Astrocyte (in vitro differentiated cells and primary cell): ENCODE data around the gene CFAP43. TPM values are rescaled to one million over a fixed set of nuclear protein-coding genes. Genes with fewer than 3 reads are reported as not detected.

Source experiments
- DNase-seq: peaks from one replicate; pipeline ENCODE4 v3.0.0-alpha.2; 2010; ENCODE audit warnings: low read depth
- FAIRE-seq: peaks from 2 replicates; lab custom pipeline; 2011; peaks lifted over from hg19 to GRCh38; lab: Jason Lieb, UNC
- H2AFZ ChIP-seq: 2 replicates; pipeline ENCODE4 v1.6.0; 2012; ENCODE audit warnings: low read depth, low read length, inconsistent platforms
- H3K27ac ChIP-seq: 2 replicates; pipeline ENCODE4 v1.5.1; 2011; ENCODE audit warnings: low read depth, low read length, inconsistent platforms
- H3K27me3 ChIP-seq: 2 replicates; pipeline ENCODE4 v1.6.0; 2011; ENCODE audit warnings: low read length, inconsistent platforms; ENCODE audit not compliant: insufficient read depth
- H3K36me3 ChIP-seq: 2 replicates; pipeline ENCODE4 v1.5.1; 2011; ENCODE audit warnings: low read length, inconsistent platforms; ENCODE audit not compliant: insufficient read depth
- H3K4me1 ChIP-seq: 2 replicates; pipeline ENCODE4 v1.5.1; 2011; ENCODE audit warnings: low read length, inconsistent platforms; ENCODE audit not compliant: insufficient read depth
- H3K4me2 ChIP-seq: 2 replicates; pipeline ENCODE4 v1.6.0; 2012; ENCODE audit warnings: low read length, inconsistent platforms
- H3K4me3 ChIP-seq: 2 replicates; pipeline ENCODE4 v1.5.1; 2011; ENCODE audit warnings: low read depth, mild to moderate bottlenecking, low read length, inconsistent platforms; ENCODE audit not compliant: insufficient read depth
- H3K79me2 ChIP-seq: 2 replicates; pipeline ENCODE4 v1.6.0; 2012; ENCODE audit warnings: mild to moderate bottlenecking, low read length, inconsistent platforms; ENCODE audit not compliant: insufficient read depth
- H3K9ac ChIP-seq: 2 replicates; pipeline ENCODE4 v1.6.0; 2012; ENCODE audit warnings: mild to moderate bottlenecking, low read length, inconsistent platforms
- H3K9me3 ChIP-seq: 2 replicates; pipeline ENCODE4 v1.5.1; 2012; ENCODE audit warnings: low read depth, mild to moderate bottlenecking, low read length, inconsistent platforms; ENCODE audit not compliant: insufficient read depth
- H4K20me1 ChIP-seq: 2 replicates; pipeline ENCODE4 v1.6.0; 2012; ENCODE audit warnings: low read length, inconsistent platforms; ENCODE audit not compliant: insufficient read depth
- H3K27ac Mint-ChIP-seq: one replicate; pipeline ENCODE4 v1.8.0; 2021; ENCODE audit warnings: mild to moderate bottlenecking, mixed read lengths; ENCODE audit not compliant: unreplicated experiment
- H3K27me3 Mint-ChIP-seq: one replicate; pipeline ENCODE4 v1.8.0; 2021; ENCODE audit warnings: low read depth, mixed read lengths; ENCODE audit not compliant: unreplicated experiment
- H3K36me3 Mint-ChIP-seq: one replicate; pipeline ENCODE4 v1.8.0; 2021; ENCODE audit warnings: low read depth, mixed read lengths; ENCODE audit not compliant: unreplicated experiment
- H3K4me1 Mint-ChIP-seq: one replicate; pipeline ENCODE4 v1.8.0; 2021; ENCODE audit warnings: low read depth, mixed read lengths; ENCODE audit not compliant: unreplicated experiment
- H3K4me3 Mint-ChIP-seq: one replicate; pipeline ENCODE4 v1.8.0; 2021; ENCODE audit warnings: mild to moderate bottlenecking, moderate library complexity, mixed read lengths; ENCODE audit not compliant: unreplicated experiment
- H3K9me3 Mint-ChIP-seq: one replicate; pipeline ENCODE4 v1.8.0; 2021; ENCODE audit warnings: mild to moderate bottlenecking, mixed read lengths; ENCODE audit not compliant: unreplicated experiment
- CTCF ChIP-seq: IDR thresholded peaks from 2 replicates; pipeline ENCODE4 v1.5.1; 2011; ENCODE audit warnings: low read depth, mild to moderate bottlenecking, inconsistent platforms, low read length, moderate library complexity; ENCODE audit not compliant: insufficient read depth
- EZH2 ChIP-seq: IDR thresholded peaks from 2 replicates; pipeline ENCODE4 v1.6.1; 2012; ENCODE audit warnings: mild to moderate bottlenecking, low read length, inconsistent platforms; ENCODE audit not compliant: insufficient read depth
- total RNA-seq: library from RNA; stranded (reverse); gene quantifications from 2 replicates; pipeline ENCODE4 v1.2.1, GENCODE V29; 2021

Gene CFAP43
- total RNA-seq, 1 donor from 2014 or later, result 0.27 TPM

- no peak within 1 kb of the TSS for H3K9ac ChIP-seq
- no peak within 1 kb of the TSS for H3K27ac ChIP-seq
- no peak within 1 kb of the TSS for H3K4me2 ChIP-seq
- no peak for FAIRE-seq
- Mint-ChIP-seq H3K27ac (no peak within 1 kb of the TSS), H3K4me3 (no peak within 1 kb of the TSS), H3K9me3 (peaks cover 2% of the 10 kb centered on the region), H3K4me1 (peaks cover 7% of the 10 kb centered on the region), H3K36me3 (no peaks in the 10 kb centered on the region), H3K27me3 (no peaks in the 10 kb centered on the region)
- TF ChIP-seq CTCF (no peak), EZH2 (no peak)
- H2AFZ ChIP-seq, result no peak within 1 kb of the TSS
- H3K9me3 ChIP-seq, result no peaks in the 10 kb centered on the region
- H3K36me3 ChIP-seq, result no peaks in the 10 kb centered on the region
- no peaks in the 10 kb centered on the region for H3K4me1 ChIP-seq
- H3K4me3 ChIP-seq, result no peak within 1 kb of the TSS
- H3K79me2 ChIP-seq, result no peaks in the 10 kb centered on the region
- no peaks in the 10 kb centered on the region for H3K27me3 ChIP-seq
- no peak for DNase-seq
- no peaks in the 10 kb centered on the region for H4K20me1 ChIP-seq
Measured at GRCh38 chr10:104085801-104086400, 146.3 kb downstream of the CFAP43 start, which contains the start of gene COL17A1. Gene COL17A1 (minus strand): TSS chr10:104085880. CDS start chr10:104080673, 5,207 bp downstream.

DNA sequence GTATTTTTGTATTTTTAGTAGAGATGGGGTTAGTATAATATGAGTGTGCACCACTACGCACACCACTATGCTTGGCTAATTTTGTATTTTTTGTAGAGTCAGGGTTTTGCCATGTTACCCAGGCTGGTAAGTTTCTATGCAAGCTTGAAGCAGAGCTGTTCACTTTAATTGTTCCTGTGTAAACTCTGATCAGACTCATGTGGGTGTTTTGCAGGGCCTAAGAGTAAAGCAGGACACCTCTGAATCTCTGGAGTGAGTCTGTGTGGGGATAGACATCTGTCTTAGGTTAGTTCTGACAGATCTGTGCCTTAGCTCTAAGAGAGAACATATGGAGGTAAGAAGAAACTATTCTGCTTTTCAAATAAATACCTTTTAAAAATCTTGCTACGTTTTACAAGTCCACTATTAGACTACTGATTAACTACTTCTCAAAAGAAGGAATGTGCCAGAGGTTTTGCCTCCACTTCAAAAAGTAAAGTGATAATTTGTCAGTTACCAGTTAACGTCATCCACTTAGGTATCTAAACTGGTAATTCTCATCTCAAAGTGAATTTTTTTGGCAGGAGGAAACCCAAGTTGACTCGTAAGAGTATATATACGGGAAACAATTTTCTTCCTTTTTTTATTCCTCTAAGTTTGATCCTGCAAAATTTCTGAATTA lies 147.6 kb downstream of the CFAP43 start:
- H4K20me1 ChIP-seq, result no peaks in the 10 kb centered on the region
- Mint-ChIP-seq H3K27me3 (no peaks in the 10 kb centered on the region), H3K4me3 (no peak overlapping the region), H3K27ac (no peak overlapping the region), H3K9me3 (no peaks in the 10 kb centered on the region), H3K36me3 (no peaks in the 10 kb centered on the region), H3K4me1 (peaks cover 2% of the 10 kb centered on the region)
- no peak overlapping the region for H3K4me2 ChIP-seq
- no peaks in the 10 kb centered on the region for H3K36me3 ChIP-seq
- no peak overlapping the region for H3K9ac ChIP-seq
- DNase-seq (no peak), FAIRE-seq (no peak)
- H3K4me1 ChIP-seq, result no peaks in the 10 kb centered on the region
- H3K4me3 ChIP-seq, result no peak overlapping the region
- H3K9me3 ChIP-seq, result no peaks in the 10 kb centered on the region
- TF ChIP-seq CTCF (no peak), EZH2 (no peak)
- no peak overlapping the region for H3K27ac ChIP-seq
- H2AFZ ChIP-seq, result no peak overlapping the region
- H3K27me3 ChIP-seq, result no peaks in the 10 kb centered on the region
- H3K79me2 ChIP-seq, result no peaks in the 10 kb centered on the region

DNA sequence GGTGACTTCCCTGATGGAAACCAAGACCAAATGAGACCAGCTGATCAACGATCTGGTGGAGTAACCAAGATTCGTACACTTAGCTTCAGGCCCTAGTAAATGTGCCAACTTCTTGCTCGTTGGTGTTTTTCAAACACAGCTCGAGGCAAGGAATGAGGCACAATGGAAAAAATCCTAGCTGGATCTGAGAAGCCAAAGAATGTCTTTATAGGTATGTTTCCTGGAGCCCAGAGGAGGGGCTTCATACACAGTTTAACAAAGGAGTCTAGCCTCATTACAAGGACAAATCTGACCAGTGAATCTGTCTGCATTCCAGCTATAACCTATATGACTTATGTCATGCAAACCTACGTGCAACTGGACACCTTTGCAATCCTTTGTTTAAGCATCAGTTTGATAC lies 150.2 kb downstream of the CFAP43 start:
- no peaks in the 10 kb centered on the region for H3K79me2 ChIP-seq
- no peak overlapping the region for H2AFZ ChIP-seq
- no peak for TF ChIP-seq CTCF
- TF ChIP-seq EZH2, result no peak
- no peaks in the 10 kb centered on the region for H4K20me1 ChIP-seq
- no peak for FAIRE-seq
- no peaks in the 10 kb centered on the region for H3K9me3 Mint-ChIP-seq
- peaks cover 2% of the 10 kb centered on the region for H3K4me1 Mint-ChIP-seq
- no peak for DNase-seq
- H3K27ac Mint-ChIP-seq, result no peak overlapping the region
- no peak overlapping the region for H3K4me3 Mint-ChIP-seq
- H3K9me3 ChIP-seq, result no peaks in the 10 kb centered on the region
- no peak overlapping the region for H3K27ac ChIP-seq
- H3K27me3 ChIP-seq, result no peaks in the 10 kb centered on the region
- no peak overlapping the region for H3K9ac ChIP-seq
- H3K4me1 ChIP-seq, result no peaks in the 10 kb centered on the region
- no peaks in the 10 kb centered on the region for H3K36me3 ChIP-seq
- H3K36me3 Mint-ChIP-seq, result no peaks in the 10 kb centered on the region
- no peaks in the 10 kb centered on the region for H3K27me3 Mint-ChIP-seq
- H3K4me2 ChIP-seq, result no peak overlapping the region
- no peak overlapping the region for H3K4me3 ChIP-seq
